Renal cortical epithelial cell (primary cell): Measurements from ENCODE around the gene PRPF8. TPM values are rescaled to one million over a fixed set of nuclear protein-coding genes. Genes with fewer than 3 reads are reported as not detected.
"Not testable (repeated sequence)": the region's sequence is repeated elsewhere in the genome, so short reads cannot be mapped to it uniquely, and the experiment has no call there.

Source experiments
- DNase-seq: peaks from one replicate; pipeline ENCODE4 v3.0.0-alpha.2; 2011; ENCODE audit warnings: low read depth
- total RNA-seq: library from RNA; depleted of rRNA; stranded (reverse); fragments of >200 nt; gene quantifications from 2 replicates; pipeline ENCODE4 v1.2.3, GENCODE V29; 2014

The PRPF8 gene
- total RNA-seq, 1 donor from 2014 or later, result 166 TPM

DNA sequence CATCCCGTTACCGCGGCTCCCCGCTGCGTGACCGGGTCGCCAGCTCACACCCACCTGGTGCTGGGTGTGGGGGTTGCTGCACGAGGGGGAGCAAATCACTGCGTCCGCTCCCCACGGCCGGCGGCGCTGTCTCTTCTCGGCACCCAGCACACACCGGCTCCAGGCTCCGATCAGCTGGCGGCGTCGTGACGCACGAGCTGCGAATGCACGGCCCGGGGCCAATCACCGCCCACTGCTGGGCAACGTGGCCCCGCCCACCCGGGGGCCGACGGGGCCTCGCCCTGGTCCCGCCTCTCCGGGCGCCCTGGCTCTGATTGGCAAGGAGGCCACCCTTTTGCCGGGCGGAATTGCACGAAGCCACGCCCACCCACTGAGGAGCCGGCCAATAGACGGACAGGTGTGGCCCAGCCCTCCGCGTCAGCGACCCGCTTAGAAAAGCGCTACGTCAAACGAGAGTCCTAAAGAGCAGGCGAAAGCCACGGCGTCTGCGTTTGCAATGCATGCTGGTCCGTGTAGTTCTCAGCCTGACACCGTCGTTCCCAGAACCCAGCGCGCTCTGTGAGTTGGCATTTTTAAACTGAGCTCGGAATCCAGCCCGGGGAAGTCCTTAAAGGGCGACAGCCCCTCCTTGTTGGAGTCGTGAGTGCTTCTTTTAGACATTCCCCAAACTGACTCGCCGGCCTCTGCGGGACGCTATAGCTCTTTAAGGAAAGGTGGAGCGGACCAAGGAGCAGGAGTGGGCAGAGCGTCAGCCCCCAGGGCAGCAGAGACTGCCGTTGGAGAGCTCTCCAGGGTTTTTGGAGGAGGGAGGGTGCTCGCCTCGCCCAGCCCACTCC is 31.6 kb upstream of the PRPF8 start:
- peak; percentile 100 for DNase-seq

DNA sequence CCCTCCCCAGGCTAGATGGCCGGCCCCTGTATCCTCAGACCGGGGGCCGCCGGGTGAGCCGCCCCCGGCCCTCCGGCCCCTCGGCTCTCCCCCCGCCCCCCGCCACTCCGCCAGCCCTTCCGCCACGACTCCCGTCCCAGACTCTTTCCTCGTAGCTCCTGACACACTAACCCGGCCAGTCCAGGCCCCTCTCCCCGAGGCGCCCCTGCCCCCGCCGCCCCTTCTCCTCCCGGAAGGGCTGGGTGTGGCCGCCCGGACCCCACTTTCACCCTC is 31.1 kb upstream of the PRPF8 start:
- DNase-seq, result no peak

DNA sequence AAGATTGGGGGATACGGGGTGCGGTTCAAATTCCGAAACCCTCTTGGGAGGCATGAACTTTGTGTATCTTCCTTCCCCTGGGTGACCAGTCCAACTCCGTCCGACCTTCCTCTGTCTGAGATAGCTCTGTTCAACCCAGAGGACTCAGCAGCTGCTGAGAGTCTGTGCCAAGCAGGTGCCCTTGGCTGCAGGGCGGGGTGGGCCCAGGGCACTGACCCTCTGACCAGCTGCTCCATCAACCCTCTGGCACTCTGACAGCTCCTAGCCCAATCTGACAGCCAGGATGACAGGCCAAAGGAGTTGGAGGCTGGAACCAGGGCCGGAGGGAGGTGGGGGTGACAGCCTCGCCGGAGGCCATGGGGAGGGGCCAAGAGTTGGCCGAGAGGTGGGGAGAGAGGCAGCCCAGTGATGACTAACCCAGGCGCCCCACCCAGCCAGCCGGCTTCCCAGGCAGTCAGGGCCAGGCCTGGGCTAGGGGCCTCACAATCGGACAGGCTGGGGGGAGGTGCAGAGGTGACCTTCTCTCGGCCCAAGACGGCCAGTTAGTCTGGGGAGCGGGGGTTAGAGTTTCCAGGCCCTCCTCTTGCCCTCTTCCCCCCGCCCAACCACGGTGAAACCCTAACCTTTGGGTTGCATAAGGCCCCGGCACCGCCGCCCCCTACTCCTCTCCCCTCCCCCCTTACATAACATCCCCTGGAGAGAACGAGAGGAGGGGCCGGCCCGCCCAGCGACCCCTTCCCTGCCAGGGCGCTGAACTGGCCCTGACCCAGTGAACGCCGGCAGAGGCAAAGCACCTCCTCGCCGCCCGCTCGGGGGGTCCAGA is 30.5 kb upstream of the PRPF8 start:
- peak; percentile 68 for DNase-seq

DNA sequence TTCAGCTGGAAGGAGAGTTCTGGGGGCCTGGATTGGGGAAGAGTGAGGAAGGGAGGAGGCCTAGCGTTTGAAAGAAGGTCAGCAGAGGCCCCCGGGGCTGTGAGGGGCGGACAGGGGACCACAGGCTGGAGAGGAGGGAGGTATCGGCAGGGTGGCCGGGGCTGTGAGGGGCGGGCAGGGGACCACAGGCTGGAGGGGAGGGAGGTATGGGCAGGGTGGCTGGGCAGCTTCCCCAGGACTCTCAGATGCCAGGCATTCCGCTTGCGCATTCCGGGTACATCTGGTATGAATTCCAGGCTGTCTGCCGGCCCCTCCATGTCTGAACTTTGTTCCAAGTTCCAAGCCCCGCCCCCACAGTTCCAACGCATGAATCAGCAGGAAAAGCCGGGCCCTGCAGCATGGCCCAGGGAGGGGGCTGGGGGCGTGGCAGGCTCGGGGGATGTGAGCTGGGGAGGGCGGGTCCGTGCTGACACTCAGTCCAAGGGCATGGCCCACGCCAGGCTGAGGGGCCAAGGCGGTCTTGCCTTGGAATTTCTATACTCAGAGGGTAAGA is 29.8 kb upstream of the PRPF8 start:
- DNase-seq, result peak; percentile 94

DNA sequence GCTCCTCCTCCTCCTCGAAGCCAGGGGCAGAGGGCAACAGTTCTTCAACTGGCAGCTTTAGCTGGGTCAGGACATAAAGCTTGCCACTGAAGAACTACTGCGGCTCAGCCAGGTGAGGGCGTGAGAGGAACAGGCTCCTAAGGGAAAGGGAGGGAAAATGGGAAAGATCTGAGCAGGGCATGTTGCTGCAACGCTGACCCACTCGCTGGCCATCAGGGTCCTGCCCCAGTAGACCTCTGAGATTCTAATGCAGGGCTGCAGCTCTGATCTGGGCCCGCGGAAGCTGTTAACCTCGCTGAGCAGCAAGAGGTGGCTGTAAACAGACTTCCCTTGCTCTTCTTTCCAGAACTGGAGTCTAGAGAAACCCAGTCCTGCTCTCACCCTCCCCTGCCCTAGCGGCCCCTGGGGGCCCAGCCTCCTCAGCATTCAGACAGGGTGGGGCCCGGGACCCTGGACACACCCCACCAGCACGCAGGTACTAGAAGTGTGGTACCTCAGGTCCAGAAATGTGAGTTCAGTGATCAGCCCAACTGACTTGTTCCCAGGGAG is 29.3 kb upstream of the PRPF8 start:
- DNase-seq, result peak; percentile 59

DNA sequence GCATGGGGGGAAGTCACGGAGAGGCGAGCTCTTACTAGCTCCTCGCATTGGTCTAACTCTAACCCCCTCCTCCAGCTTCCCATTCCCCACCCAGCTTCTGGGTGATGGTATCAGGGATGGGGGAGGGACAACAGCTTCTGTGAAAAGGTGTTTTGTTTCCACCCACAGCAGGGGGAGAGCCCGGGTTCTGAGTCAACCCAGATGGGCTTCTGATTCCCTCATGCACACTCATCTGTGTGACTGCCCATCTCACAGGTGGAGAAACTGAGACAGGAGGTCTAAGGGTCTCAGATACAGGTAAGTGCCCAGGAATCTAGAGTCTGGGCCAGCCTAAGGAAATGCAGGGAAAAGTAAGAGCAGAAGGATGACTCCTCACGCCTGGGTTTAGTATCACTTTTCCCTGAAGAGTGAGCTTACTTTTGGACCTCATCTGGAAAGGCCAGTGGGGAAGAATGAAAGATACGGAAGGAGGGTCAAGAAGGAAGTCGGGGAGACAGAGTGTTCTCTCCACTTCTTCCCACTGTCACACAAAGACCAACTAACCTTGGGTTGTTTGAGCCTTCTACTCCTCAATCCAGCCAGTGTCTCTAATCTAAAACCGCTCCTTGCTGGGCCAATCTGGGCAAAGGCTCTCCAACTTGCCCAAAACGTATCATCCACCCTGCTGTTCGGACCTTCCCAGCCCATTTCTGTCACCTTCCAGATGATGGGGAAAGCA is 28.7 kb upstream of the PRPF8 start:
- no peak for DNase-seq

DNA sequence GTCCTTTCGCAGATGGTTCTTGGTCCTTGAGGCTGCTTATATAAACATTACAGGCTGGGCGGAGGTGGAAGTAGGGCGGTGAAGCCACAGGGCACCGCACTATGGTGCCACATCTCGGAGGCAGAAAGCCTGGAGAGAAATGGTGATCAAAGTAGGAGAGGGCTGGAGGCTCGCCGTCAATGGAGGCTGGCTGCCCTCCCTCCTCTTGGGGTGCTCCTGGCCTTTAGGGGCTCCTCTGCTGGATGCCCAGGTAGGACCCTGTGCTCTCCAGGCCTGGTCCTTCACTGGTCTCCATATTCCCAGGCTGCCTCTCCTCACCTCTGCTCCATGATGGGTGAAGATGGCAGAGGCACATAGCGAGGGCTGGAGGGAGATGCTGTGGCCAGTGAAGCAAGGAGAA is 27.6 kb upstream of the PRPF8 start:
- no peak for DNase-seq

DNA sequence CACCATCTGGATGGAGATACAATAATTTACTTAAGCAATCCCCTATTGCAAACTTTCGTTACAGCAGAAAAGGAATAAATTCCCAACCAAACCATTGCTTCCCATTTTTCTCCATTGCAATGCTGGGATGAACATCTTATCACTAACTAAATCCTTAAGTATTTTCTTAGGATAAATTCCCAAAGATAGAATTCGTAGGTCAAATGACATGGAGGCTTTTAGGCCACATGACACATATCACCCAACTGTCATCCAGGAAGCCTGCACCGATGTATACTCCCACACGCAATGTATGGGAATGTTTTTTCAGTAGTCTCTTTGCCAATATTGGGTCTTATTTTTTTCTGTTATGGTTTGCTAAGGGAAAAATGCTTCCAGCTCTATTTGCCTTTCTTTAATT is 27.1 kb upstream of the PRPF8 start:
- DNase-seq, result no peak

DNA sequence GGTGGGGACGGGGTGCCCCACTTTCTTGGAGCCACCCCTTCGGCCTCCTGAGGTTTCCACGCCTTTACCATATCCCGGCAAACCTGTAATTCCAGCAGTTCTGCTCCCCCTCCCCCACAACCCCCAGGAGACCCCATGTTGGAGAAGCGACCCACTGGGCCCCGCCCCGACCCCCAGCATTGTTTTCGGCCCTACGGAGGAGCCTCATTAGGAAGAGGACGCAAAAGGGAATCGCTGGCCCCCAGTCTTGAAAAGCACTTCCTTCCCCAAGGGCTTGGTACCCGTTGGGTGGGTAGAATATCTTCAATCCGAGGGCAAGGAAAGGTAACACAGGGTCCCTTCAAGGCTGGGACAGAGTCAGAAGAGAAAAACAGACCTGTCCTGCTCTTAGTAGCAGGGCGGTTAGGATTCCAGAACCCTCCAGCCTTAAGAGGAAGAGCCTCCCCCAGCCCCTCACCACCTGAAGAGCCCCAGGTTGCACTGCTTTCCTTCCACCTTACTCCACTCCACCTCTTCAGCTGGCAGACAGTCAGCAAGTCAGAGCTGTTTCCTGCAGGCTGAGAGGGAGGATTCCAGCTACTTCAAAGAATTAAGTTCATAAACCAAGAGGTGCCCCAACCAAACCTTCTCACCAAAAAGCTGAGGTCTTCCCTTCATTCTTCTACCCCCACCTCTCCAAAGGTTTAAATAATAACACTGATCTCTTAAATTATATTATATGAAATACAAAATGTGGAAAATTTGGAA is 26.3 kb upstream of the PRPF8 start:
- DNase-seq, result no peak

DNA sequence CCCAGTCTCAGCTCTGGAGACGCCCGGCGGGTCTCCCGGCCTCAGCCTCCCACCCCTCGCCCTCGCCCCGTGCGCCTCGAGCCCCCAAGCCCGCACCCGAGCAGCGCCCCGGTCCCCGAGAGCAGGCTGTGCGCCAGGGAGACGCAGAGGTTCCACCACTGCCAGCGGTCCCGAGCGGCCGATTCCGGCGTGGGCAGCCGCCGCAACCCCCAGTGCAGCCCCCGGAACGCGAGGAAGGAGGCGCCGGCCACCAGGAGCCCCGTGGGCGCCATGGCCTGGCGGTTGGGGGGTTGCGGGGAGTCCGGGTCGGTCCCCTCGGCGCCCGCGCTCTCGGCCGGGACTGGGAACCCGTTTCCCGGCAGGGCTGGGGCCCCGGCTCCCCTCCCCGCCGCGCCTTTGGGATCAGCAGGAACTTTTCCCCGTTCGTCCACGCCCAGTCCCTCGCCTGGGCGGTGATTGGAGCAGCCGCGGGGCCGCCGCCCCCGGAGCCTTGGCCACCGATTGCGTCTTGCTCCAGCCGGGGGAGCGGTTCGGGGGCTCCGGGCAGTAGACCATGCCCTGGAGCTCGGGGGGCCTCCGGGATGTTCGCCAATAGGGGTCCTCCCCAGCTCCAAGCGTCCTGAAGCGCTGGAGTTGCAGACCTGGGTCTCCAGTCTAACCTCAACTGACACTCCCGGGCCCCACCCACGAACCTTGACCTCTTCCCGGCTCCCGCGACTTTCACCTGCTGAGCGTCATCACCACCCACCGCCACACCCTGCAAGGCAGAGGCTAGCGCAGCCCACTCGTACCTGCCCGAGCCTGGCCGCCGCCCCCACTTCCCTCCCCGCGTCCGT is 25.5 kb upstream of the PRPF8 start, which contains the start of gene TLCD2:
Gene TLCD2 (minus strand): TSS at position 407 of the 836 bp plus-strand sequence. CDS start 135 bp downstream, at position 272.
- DNase-seq, result no peak

DNA sequence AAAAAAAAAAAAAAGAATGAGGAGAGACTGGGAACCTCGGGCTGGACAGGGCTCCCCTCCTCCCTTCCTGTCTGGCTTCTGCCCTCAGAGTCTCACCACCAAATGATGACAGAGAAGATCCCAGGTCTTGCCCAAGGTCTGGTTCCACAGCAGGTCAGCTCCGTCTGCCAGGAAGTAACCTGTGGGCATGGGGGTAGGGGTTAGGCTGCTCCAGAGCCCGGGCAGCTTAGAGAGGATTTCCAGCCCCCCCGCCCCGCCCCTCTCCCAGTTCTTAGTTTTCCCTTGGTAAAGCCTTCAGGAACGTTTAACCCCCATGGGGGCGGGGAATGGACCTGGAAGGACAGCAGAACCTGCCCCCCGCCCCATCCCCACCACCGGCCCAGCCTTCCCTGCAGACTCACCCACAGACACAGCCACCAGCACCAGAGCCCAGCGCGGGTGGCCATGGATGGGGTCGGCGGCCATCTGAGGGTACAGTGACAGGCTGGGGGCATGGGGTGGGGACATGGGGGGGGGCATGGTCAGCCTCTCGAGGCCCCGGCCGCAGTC is 24.8 kb upstream of the PRPF8 start:
- no peak for DNase-seq

DNA sequence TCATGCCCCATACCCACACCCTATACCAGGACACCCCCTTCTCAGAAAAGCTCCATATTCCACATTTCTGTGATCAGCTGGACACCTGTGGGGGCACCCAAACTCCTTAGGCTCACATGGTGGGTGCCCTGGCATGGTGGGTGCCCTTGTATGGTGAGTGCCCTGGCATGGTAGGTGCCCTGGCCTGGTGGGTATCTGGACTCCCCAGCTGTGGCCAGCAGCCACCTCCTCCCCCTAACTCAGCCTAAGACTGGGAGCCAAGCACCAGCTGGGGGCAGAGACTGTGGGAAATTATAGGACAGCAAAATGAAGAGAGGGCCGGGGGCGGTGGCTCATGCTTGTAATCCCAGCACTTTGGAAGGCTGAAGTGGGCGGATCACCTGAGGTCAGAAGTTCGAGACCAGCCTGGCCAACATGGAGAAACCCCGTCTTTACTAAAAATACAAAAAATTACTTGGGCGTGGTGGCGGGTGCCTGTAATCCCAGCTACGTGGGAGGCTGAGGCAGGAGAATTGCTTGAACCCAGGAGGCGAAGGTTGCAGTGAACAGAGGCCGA is 24.2 kb upstream of the PRPF8 start:
- DNase-seq, result not testable (repeated sequence)

DNA sequence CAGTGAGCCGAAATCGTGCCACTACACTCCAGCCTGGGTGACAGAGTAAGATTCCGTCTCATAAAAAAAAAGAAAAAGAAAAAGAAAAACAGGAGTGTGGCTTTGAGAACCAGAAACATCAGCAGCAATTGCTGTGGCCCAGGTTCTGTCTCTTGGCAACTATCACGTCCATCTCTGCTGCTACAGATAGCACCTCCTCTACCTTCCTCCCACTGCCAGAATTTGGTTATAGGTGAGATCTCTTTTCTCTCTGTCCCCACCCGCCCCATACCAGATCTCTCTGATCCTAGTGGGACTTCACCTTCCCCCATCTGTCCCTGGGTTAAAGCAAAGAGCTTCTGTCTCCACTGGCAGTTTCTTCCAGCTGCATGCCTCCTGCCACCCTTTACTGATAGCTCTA is 22.4 kb upstream of the PRPF8 start:
- DNase-seq, result no peak

DNA sequence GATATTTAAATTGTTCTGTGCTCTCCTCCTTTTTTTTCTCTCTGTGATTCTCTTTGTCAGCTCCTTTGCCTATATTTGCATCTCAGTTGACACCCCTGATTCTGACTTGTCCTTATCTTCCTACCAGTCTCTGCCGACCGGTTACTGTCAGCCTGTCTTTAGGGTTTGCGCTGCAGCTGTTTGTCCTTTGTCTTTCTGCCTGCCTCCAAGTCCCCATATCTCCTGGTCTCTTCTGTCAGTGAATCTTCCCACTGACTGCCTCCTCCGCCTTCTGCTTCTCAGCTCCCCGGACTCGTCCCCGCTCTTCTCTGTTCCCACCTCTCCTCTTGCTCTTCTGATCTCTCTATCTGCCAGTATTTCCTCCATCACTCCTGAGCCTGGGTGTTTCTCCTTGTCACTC is 20.3 kb upstream of the PRPF8 start:
- DNase-seq, result no peak

DNA sequence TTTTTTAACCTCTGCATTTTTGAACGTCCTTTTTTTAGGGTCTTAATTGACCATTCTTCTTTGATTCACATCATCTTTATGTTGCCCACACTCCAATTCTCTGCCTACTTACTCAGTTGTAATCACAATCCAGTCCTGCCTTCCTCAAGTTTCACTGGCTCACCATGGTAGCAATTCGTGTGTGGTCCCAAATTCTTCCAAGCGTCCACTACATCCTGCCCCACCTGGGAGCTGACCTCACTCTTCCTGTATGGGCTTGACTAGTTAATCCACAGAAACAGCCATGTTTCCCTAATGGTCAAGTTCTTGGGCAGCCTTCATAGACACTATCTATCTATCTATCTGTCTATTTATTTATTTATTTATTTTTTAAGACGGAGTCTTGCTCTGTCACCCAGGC is 18.4 kb upstream of the PRPF8 start:
- no peak for DNase-seq

DNA sequence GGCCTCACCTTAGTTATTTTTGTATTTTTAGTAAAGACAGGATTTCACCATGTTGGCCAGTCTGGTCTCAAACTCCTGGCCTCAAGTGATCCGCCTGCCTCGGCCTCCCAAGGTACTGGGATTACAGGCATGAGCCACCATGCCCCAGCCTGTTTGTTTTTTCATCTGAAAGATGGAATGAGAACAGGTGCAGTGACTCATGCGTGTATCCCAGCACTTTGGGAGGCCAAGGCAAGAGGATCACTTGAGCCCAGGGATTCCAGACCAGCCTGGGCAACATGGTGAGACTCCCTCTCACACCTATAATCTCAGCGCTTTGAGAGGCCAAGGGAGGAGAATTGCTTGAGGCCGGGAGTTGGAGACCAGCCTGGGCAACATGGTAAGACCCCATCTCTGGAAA is 15.2 kb upstream of the PRPF8 start:
- not testable (repeated sequence) for DNase-seq

DNA sequence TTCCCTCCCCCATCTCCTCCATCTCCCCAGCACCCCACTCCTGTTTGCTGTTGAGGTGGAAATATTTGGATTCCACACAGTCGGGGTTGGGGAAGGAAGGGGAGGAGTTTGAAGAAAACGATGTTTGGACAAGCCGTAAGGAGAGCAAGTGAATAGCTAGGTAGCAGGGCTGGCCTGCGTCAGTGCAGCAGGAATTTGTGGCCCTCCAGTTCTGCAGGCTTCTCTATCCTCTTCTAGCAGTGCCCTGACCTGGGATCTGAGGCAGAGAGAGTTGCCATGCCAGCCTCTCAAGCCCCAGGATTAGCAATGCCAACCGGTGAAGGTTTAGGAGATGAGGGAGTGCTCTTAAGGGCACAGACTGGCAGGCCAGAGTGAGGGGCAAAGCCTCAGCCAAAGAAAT is 13.0 kb upstream of the PRPF8 start:
- no peak for DNase-seq

DNA sequence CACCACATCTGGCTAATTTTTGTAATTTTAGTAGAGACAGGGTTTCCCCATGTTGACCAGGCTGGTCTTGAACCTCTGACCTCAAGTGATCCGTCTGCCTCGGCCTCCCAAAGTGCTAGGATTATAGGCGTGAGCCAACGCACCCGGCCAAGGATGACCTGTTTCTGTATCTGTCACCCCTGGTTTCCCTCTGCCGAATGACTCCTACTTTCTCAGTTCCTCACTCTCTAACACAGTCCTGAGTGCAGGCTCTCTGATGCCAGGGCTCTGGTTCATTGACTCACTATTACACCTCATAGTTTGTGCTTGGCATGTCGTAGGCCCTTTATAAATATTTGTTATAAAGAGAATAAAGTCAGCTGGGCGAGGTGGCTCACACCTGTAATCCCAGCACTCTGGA is 10.7 kb upstream of the PRPF8 start:
- no peak for DNase-seq

DNA sequence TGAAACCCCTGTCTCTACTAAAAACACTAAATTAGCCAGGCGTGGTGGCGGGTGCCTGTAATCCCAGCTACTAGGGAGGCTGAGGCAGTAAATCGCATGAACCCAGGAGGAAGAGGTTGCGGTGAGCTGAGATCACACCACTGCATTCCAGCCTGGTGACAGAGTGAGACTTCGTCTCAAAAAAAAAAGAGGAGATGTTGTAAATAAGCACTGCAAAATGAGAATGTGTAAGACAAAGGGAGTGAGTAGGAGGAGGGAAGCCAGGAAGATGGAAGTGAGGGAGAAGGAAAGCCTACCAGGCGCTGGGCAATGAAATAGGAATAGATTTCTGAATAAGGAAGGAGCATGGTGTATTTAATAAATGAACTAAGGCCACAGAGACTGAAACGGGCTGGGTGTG is 8.7 kb upstream of the PRPF8 start:
- DNase-seq, result no peak
